Activated CD8-positive, alpha-beta memory T cell treated with anti-CD3 and anti-CD28 coated beads, Interleukin-2, amount 50 U/mL, for 4 hours (primary cell): Measurements from ENCODE around the gene EP400.
"Not testable (repeated sequence)": the region's sequence is repeated elsewhere in the genome, so short reads cannot be mapped to it uniquely, and the experiment has no call there.

Experiments
- DNase-seq: peaks from one replicate; pipeline ENCODE4 v3.0.0-alpha.2; 2020

Gene EP400

DNA sequence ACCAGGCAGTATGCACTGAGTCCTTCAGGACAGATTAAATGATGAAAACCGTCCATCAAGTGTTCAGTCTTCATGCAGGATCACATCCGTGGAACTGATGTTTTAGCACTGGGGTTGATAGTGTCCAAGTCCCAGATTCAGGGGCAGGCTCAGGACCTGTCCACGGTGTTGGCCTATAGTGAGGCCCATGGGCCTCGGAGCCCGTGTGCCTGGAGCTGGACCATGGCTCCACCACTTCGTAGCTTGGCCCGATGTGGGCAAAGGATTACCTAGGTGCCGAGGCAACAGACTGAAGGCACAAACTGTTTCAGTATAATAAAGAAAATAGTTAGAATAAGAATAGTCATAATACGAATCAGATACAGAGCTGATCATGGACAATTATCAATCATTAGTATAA lies 152.6 kb downstream of the EP400 start:
- no peak for DNase-seq

DNA sequence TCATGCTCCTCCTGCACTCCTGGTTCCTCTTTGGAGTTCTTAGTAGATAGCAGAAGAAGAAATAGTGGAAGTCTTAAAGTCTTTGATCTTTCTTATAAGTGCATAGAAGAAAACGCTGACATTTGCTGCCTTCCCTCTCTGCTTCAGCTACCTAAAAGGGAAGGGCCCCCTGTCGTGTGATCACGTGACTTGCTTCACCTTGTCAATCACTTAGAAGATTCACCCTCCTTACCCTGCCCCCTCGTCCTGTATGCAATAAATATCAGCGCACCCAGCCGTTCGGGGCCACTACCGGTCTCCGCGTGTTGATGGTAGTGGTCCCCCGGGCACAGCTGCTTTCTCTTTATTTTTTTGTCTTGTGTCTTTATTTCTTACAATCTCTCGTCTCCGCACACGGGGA lies 153.3 kb downstream of the EP400 start:
- DNase-seq = not testable (repeated sequence)

DNA sequence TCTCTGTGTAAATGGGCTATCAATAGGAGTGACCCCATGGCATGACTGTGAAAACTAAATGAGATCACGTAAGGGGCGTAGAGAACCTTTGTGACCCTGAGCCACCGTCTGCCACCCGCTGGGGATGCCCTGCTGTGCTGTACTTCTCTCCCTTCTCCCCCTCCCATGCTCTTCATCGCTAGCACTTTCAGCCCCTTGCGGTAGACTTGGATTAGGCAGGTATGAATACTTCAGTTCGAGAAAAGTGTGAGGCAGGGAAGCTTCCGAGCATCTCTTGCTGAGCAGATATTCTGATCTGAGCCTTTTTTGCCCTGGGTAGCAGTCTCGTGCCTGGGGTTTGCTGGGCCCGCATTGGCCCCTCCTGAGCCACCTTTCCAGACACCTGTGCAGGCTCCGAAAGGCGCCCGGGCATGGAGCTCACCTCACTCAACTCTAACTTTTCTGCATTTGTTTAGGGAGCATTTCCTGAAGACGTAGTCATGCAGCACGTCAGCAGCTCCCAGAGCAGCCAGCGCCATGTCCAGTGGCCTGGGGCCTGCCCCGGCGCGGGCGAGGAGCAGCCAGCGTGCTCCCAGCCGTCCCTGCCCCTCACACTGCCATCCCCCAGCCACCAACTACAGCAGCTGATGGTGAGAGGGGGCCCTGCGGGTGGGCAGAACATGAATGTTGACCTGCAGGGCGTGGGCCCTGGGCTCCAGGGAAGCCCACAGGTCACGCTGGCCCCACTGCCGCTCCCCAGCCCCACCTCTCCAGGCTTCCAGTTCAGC lies 154.0 kb downstream of the EP400 start:
- no peak for DNase-seq

GRCh38 chr12:132105467-132105866 lies 155.7 kb downstream of the EP400 start:
- no peak for DNase-seq

DNA sequence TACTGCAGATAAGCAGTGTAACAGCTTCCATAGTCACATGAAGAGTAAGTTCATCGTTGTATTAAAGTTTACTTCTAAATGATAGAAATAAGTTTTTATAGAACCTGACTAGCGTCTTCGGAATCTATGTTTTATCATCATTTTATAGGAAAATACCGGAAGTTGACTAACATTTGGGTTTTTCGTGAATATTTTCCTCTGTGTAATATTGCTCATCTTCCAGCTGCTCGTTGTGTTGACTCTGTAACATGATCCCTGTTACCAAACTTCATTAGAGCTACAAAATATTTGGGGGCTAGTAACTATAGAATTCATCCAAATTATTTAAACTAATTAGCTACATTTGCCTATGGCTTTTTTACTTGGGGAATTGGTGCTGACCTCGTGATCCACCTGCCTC lies 157.2 kb downstream of the EP400 start:
- DNase-seq = no peak

DNA sequence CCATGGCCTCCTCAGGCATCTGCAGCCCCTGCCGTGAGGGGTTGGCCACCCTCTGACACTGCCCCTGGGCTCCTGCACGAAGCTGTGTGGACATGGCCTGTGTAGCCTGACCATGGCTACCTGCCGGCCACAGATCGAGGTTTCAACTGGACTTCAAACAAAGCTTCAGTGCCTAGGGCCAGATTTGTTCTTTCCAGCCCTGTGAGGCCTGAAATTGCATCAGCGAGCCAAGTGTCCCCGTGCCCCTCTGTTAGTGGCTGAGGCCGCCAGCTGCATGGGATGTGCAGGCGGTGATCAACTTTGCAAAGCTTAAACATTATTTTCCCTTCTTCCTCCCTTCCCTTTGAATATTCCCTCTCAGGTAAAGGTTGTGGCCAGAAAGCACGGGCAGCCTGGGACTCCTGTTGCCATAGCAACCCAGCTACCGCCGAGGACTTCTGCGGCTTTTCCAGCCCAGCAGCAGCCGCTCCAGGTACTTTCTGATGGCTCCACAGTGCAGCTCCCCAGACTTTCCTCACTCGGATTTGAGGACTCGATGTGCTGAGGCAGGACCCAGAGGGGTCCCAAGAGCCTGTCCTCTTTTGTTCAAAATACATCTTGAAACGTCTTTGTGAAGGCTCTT lies 158.6 kb downstream of the EP400 start:
- no peak for DNase-seq

DNA sequence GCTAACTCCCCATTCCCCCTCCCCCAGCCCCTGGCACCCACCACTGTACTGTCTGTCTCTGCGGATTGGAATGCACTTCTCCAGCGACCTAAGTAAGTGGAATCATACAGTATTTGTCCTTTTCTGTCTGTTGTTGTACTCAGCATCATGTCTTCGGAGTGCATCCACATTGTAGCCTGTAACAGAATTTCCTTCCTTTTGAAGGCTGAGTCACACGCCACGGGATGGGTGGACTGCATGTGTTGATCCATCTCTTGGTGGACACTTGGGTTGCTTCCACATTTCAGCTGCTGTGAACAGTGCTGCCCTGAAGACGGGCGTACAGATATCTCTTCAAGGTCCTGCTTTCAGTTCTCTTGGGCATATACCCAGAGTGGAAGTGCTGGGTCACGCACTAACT lies 160.0 kb downstream of the EP400 start:
- DNase-seq = no peak

DNA sequence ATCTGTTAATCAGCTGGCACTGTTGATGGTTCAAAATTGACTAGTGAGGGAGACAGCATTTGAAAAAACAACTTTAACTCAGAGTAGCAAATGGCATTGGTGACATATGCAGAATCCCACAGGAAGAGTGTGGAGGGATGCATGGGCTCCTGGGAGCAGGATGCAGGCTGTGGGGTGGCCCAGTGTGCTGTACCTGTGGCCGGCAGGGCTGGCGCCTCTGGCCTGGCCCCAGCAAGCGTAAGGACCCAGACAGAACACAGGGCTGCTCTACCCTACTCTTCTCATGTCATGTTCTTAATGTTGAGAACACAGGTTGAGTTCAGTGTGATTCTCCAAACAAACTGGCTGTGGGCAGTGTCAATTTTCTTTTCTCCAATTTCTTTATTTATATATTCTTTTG lies 160.9 kb downstream of the EP400 start:
- DNase-seq = no peak

- DNase-seq = no peak
Measured at GRCh38 chr12:132111654-132112304, 162.0 kb downstream of the EP400 start.

DNA sequence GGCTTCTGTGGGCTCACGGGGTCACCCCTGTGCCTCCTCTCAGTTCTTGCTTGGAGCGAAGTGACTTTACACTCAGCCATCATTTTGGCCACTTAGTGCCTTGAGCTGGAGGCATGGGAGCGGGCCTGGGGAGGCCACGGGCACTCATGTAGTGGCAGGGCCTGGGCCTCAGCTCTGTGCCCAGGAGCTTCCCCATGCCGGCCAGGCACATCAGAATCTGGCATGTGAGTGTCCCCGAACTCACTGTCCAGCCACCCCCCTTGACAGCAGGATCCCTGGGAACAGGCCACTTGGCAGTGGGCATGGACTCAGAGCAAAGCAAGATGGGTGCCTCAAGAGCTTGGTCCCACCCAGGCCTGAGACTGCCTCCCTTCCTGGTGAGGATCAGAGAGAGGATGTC lies 164.9 kb downstream of the EP400 start:
- no peak for DNase-seq

DNA sequence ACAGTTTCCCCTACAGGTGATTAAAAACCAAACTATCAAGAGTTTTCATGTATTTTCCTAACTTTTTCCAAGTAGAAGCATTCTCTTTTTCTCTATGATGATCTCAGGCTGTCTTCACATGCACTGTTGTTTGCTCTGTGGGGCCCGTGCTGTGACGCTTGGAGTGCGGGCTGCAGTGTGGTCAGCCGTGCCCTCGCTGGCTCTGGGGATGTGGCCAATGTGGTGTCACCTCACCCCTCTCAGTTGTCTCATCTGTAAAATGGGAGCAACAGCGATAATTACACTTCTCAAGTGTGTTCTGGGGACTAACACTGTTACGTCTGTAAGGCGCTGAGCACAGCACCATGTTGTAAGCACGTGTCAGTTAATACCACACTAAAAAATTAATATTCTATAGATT lies 165.8 kb downstream of the EP400 start:
- no peak for DNase-seq

DNA sequence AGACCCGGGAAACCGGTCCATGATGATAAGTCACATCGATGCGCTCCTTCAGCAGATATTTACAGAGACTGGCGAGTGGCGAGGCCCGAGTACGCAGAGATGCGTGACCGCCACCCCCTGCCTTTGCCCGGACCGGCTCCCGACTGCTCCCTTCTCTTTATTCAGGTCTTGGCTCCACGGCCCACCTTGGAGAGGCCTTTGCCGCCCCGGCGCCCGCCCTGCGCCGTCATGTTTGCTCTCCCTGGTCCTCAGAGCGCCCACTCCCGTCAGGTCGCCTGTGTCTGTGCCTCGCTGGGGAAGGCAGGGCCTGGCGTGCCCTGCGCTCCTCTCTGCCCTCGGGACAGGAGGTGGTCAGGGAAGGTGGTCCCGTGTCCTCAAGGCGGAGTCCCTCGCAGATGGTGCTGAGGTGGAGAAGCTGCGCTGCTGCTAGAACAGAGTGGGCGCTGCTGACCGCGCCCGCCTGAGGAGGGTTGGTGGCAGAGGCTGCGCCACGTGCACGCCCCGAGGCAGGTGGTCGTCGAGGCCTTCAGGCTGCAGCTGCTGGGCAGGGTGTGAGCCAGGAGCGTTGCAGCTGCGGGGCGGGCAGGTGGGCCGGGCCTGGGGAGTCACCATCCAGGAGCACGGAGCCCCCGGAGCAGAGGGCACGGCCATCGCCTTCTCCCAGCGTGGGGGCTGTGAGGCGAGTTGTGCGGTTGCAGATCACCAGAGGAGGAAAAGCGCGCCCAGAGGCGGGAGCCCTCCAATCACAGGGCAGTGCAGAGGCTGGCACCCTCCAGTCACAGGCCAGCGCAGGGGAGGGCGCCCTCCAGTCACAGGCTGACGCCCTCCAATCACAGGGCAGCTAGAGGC lies 167.2 kb downstream of the EP400 start:
- no peak for DNase-seq

DNA sequence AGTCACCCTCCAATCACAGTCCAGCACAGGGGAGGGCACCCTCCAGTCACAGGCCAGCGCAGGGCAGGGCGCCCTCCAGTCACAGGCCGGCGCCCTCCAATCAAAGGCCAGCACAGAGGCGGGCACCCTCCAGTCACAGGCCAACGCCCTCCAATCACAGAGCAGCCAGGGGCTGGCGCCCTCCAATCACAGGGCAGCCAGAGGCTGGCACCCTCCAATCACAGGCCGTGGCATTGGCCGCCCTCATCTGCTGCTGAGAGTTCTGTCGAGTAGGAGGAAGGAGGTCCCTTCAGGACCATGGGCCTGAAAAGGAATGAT lies 167.8 kb downstream of the EP400 start:
- no peak for DNase-seq

GRCh38 chr12:132118876-132119275 lies 169.1 kb downstream of the EP400 start:
- DNase-seq = no peak

DNA sequence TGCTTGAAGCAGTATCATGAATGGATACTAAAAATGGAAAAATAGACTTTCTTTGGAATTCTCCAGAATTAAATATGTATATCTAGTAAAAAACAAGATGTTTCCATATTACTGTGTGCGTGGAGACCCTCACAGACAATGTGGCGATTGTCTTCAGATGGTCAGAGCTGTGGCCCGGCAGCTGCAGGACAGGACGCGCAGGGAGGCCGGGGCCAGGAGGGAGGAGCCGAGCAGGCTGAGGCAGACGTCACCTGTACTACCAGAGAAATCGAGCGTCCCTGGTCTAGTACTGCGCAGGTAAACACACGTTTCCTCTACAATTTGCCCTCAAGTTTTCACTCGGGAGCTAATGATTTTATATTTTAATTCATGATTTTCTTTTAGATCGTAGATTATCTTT lies 171.5 kb downstream of the EP400 start:
- no peak for DNase-seq

DNA sequence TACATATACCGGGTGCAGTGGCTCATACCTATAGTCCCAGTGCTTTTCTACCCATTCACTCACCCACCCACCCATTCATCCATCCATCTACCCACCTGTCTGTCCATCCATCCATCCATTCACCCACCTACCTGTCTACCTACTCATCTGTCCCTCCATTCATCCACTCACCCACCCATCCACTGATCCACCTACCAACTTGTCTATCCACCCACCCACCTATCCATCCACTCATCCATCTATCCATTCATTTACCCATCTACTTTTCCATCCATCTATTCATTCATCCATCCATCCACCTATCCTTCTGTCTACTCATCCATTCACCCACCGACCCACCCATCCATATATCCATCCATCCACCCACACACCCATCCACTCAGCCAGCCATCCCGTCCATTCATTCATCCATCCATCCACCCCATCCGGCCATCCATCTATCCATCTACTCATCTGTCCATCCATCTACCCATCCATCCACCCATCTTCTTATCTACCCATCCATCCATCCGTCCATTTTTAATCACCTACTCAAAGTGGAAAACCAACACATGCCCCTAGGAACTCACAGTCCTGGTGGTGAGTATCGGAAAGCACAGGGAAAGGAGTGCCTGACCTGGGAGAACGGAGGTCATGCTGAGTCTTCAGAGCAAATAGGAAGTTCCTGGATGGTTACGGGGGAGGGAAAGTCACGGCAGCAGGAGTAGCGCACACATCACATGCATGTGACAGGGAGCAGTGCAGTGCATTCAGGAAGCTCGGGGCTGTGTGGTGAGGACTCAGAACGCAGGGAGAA lies 174.4 kb downstream of the EP400 start:
- no peak for DNase-seq

GRCh38 chr12:132124766-132125425 lies 175.2 kb downstream of the EP400 start:
- DNase-seq = no peak

DNA sequence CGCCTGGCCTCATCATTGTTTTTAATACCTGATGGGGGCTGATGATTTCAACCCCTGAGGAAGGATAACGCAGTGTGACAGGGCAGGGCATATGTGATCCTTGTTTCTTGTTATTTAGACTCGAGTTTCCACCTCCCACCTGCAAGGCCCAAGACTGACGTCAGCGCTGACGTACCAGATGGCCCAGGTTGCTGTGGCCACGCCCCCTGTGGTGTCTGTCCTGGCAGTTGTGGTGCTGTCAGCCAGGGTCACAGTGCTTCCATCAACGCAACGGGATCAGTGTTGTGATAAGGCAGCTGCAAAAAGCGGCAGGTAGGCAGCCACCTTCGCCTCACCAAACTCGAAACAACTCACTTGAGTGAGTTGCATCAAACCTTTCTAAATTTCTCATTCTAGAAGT lies 176.0 kb downstream of the EP400 start:
- no peak for DNase-seq

DNA sequence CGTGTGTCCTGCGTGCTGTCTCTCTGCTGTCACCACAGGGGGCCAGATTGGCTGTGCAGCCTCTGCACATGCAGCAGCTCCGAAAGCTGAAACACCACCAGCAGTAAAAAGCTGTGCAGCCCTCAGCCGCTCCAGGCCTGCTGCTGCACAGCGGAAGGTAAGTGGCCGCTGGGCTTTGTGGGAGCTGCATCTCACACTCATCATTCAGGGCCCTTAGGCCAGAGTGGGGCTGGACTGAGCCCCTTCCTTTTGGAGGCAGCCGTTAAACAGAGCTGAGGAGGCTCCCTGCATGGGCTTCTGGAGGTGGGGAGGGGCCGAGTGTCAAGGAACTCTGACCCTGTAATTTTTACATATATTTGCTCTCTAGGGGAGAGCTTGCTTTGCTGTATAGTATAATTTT lies 177.3 kb downstream of the EP400 start:
- no peak for DNase-seq

- no peak for DNase-seq
Measured at GRCh38 chr12:132129007-132129406, 179.3 kb downstream of the EP400 start.

DNA sequence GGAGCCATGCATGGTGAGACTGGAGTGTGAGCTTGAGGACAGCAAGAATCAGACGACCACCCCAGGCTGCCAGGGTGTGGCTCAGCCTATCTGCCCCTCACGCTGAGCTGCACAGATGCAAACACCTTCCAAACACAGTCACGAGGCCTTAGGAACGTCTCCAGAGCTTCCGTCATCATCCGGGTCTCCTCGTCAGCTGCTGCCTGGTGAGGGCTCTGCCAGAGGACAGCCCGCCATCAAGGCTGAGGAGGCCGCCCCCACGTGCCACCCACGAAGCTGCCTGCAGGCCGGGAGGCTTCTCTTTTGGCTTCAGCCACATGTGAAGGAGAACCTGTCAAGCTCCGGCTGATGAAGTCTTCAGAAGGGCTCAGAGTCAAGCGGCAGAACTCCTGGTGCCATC lies 180.9 kb downstream of the EP400 start:
- no peak for DNase-seq
